Activated T-helper 9 cell treated with anti-CD3 and anti-CD28 coated beads, Interleukin-2, amount 50 U/mL, for 16 hours (primary cell): ENCODE measurements around the gene PRKAA2.

Experiments used
- DNase-seq: peaks from one replicate; pipeline ENCODE4 v3.0.0-alpha.2; 2020; ENCODE audit warnings: low read depth

Gene PRKAA2

DNA sequence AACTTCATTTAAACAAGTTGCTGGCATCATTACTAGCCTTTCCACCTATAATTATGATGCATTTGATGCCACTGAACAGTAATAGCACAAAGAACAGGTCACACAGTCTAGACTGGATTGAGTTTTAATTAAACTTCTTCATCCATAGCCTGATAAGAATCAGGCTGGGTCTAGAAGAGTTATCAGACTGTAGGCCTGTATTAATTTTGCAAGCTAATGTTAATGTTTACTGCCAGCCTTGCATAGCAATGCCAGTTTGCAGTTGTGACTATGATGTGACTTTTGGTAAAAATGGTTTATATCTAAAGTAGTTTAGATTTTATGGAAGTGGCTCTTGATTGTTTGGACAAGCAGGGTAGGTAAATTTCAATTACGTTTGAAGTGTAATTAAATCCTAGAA, 68.0 kb downstream of the PRKAA2 start:
- DNase-seq = no peak

DNA sequence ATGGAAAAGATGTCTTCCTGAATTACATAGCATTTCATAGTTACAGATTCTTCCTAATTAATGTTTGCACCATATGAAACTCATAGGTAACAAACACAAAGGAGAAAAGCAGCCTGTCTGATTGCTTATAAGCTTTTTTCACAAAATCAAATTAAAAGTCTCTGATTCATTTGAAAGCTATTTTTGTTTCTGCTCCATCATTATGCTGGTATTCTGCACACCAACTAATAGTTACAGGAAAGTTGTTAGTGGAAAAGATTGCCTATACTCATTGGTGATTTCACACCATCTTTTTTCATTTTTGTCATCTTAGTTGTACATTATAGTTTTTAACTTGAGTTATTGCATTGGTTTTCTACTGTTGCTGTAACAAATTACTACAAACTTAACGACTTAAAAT, 70.0 kb downstream of the PRKAA2 start:
- DNase-seq = no peak

GRCh38 chr1:56719171-56719570, 74.1 kb downstream of the PRKAA2 start:
- DNase-seq = no peak

DNA sequence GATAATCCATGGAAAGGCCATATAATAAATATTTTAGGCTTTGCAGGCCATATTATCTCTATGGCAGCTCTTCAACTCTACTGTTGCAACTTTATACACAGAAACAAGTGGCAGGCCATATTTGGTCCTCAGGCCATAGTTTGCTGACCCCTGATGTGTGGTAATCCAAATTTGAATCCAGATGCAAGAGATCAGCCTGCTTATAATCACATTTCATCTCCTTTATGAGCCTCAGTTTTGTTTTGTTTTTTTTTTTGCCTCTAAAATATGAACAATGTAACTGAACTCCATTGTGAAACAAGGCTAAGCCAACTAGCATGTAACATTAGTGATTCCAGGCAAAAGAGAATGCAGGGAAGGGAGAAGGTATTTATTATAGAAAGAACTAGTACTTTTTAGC, 81.6 kb downstream of the PRKAA2 start:
- no peak for DNase-seq

GRCh38 chr1:56728964-56729363, 83.8 kb downstream of the PRKAA2 start:
- no peak for DNase-seq

DNA sequence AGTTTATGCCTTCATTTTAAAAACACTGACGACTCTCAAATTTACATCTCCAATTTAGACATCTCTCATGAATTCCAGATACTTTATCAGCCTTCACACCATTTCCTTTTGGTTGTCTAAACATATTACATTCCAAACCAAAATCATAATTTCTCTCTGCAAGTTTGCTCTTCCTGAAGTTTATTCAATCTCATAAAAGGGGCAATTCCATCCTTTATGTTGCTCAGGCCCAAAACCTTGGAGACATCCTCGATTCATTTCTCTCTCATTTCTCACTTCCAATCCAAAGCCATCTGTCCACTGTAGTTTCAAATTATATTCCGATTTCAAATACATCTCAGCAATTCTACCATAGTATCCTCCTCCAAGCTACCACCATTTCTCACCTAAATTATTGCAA, 100.1 kb downstream of the PRKAA2 start:
- DNase-seq = no peak

DNA sequence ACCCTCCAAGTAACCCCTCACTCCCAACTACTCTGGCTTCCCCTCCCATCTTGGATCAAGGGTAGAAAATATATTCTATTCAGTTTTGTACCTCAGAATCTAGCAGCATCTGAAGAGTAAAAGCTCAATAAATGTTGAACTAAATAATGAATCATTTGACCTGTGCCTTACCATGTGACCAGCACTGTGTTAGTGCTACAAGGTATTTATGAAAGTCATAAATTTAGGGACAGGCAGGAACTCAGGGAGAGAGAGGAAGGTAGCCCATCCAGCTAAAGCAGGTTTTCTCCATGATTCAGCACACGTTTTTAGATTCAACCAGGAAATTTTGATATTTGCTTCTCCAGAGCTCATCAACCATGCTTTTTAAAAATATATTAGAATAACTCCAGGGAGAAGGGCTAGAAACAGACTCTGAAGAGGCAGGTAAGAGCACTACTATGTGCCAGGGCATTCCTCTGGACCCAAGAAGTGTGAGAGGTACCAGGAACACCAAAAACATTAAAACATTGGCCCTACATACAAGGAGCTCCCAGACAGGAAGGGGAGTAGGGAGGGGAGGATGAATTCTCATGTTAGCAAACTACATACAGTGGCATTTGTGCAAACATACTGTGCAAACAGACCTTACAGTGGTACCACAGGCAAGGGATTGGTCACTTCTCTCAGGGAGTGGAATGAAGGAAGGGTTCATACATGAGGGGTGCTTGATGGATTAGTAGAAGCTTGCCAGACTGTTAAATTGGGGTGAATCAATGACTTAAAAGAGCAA, 109.8 kb downstream of the PRKAA2 start:
- DNase-seq = no peak

DNA sequence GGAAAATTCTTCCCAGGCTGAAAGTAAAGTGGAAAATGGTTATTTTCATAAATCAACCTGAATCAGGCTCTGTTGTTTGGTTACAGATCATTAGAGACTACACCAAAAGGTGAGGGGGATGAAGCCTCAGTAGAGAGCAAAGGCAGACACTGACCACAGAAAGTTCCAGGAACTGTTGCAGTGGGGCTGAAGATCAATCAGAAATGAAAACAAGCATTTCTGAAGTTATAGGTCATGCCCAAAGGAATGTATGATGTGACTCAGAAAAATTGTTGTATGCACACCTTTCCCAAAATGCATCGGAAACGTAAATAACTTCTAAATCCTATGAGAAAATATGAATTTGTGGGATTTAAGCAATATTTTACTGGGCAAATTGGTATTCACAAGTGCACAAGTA, 110.8 kb downstream of the PRKAA2 start:
- no peak for DNase-seq

GRCh38 chr1:56758135-56758534, 113.0 kb downstream of the PRKAA2 start:
- DNase-seq = no peak

GRCh38 chr1:56758794-56759193, 113.7 kb downstream of the PRKAA2 start:
- DNase-seq = no peak
